ENCODE data around the gene ANKRD34B.

The ANKRD34B gene

GRCh38 chr5:80569961-80570786 lies at the start of gene ANKRD34B:
ANKRD34B (minus strand) TSS chr5:80570280; CDS start chr5:80560019, 10,261 bp downstream.
- TF ChIP-seq, protein P1, sequence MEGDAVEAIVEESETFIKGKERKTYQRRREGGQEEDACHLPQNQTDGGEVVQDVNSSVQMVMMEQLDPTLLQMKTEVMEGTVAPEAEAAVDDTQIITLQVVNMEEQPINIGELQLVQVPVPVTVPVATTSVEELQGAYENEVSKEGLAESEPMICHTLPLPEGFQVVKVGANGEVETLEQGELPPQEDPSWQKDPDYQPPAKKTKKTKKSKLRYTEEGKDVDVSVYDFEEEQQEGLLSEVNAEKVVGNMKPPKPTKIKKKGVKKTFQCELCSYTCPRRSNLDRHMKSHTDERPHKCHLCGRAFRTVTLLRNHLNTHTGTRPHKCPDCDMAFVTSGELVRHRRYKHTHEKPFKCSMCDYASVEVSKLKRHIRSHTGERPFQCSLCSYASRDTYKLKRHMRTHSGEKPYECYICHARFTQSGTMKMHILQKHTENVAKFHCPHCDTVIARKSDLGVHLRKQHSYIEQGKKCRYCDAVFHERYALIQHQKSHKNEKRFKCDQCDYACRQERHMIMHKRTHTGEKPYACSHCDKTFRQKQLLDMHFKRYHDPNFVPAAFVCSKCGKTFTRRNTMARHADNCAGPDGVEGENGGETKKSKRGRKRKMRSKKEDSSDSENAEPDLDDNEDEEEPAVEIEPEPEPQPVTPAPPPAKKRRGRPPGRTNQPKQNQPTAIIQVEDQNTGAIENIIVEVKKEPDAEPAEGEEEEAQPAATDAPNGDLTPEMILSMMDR (conservative IDR thresholded peaks at IDR 0.05), result no peak
- TF ChIP-seq ZFX (IDR thresholded peaks at IDR 0.05), result no peak
- H3K27ac ChIP-seq, result no peak within 1 kb of the TSS

- H3K27ac ChIP-seq, result no peak overlapping the region
- no peak for TF ChIP-seq ZFX (IDR thresholded peaks at IDR 0.05)
- TF ChIP-seq, protein P1 (conservative IDR thresholded peaks at IDR 0.05), result no peak
Measured at GRCh38 chr5:80619086-80619485, 49.0 kb upstream of the ANKRD34B start.

- TF ChIP-seq ZFX (IDR thresholded peaks at IDR 0.05), result no peak
- TF ChIP-seq, protein P1 (conservative IDR thresholded peaks at IDR 0.05), result no peak
- no peak overlapping the region for H3K27ac ChIP-seq
Measured at GRCh38 chr5:80618438-80618837, 48.4 kb upstream of the ANKRD34B start.

GRCh38 chr5:80615266-80615914 lies 45.3 kb upstream of the ANKRD34B start:
- TF ChIP-seq, protein P1 (conservative IDR thresholded peaks at IDR 0.05), result no peak
- no peak for TF ChIP-seq ZFX (IDR thresholded peaks at IDR 0.05)
- no peak overlapping the region for H3K27ac ChIP-seq

- TF ChIP-seq, protein P1 (conservative IDR thresholded peaks at IDR 0.05), result no peak
- TF ChIP-seq ZFX (IDR thresholded peaks at IDR 0.05), result no peak
- no peak overlapping the region for H3K27ac ChIP-seq
Measured at GRCh38 chr5:80609692-80610091, 39.6 kb upstream of the ANKRD34B start.

GRCh38 chr5:80608731-80609130 lies 38.7 kb upstream of the ANKRD34B start:
- TF ChIP-seq, protein P1 (conservative IDR thresholded peaks at IDR 0.05), result no peak
- TF ChIP-seq ZFX (IDR thresholded peaks at IDR 0.05), result no peak
- no peak overlapping the region for H3K27ac ChIP-seq

- H3K27ac ChIP-seq, result no peak overlapping the region
Measured at GRCh38 chr5:80607832-80608231, 37.8 kb upstream of the ANKRD34B start.

More at GRCh38 chr5:80607832-80608231, 37.8 kb upstream of the ANKRD34B start:
- TF ChIP-seq, protein P1 (conservative IDR thresholded peaks at IDR 0.05), result no peak
- no peak for TF ChIP-seq ZFX (IDR thresholded peaks at IDR 0.05)

All from C4-2B (cell line).